GF-D8 (cell line): ENCODE data around the gene NPVF.

ENCODE experiments used
- DNase-seq: peaks from one replicate; lab custom pipeline; 2025; lab: John Stamatoyannopoulos, UW

Gene NPVF

GRCh38 chr7:25234336-25234735, 6.0 kb upstream of the NPVF start:
- no peak for DNase-seq

GRCh38 chr7:25223206-25223605, 5.1 kb downstream of the NPVF start:
- DNase-seq: no peak

GRCh38 chr7:25222666-25223065, 5.6 kb downstream of the NPVF start:
- DNase-seq: no peak

- DNase-seq: no peak
These were observed 7.3 kb downstream of the NPVF start for GRCh38 chr7:25221009-25221408.

GRCh38 chr7:25218191-25218590, 10.1 kb downstream of the NPVF start:
- no peak for DNase-seq

- no peak for DNase-seq
These were observed 11.4 kb downstream of the NPVF start for GRCh38 chr7:25216837-25217236.

GRCh38 chr7:25215694-25216335, 12.5 kb downstream of the NPVF start:
- no peak for DNase-seq

GRCh38 chr7:25208525-25209221, 19.6 kb downstream of the NPVF start:
- no peak for DNase-seq

- DNase-seq: no peak
These were observed 20.4 kb downstream of the NPVF start for GRCh38 chr7:25207887-25208286.

GRCh38 chr7:25206765-25207164, 21.5 kb downstream of the NPVF start:
- no peak for DNase-seq

GRCh38 chr7:25196132-25196896, 32.0 kb downstream of the NPVF start:
- no peak for DNase-seq

GRCh38 chr7:25194036-25194435, 34.2 kb downstream of the NPVF start:
- DNase-seq: no peak

GRCh38 chr7:25192043-25192442, 36.2 kb downstream of the NPVF start:
- DNase-seq: no peak

- DNase-seq: no peak
These were observed 39.1 kb downstream of the NPVF start for GRCh38 chr7:25189197-25189596.

GRCh38 chr7:25187932-25188331, 40.4 kb downstream of the NPVF start:
- no peak for DNase-seq

GRCh38 chr7:25186436-25186835, 41.9 kb downstream of the NPVF start:
- DNase-seq: no peak

- DNase-seq: no peak
These were observed 46.8 kb downstream of the NPVF start for GRCh38 chr7:25181532-25181931.

GRCh38 chr7:25180946-25181345, 47.3 kb downstream of the NPVF start:
- no peak for DNase-seq

- DNase-seq: no peak
These were observed 47.7 kb downstream of the NPVF start for GRCh38 chr7:25180592-25180923.

GRCh38 chr7:25179771-25180591, 48.3 kb downstream of the NPVF start:
- peak; percentile 73 for DNase-seq

GRCh38 chr7:25179325-25179724, 49.0 kb downstream of the NPVF start:
- DNase-seq: no peak
